Aorta (tissue), 5 donors: ENCODE data around the gene ZBTB17. TPM values are rescaled to one million over a fixed set of nuclear protein-coding genes. Genes with fewer than 3 reads are reported as not detected.
"Not testable (repeated sequence)": the region's sequence is repeated elsewhere in the genome, so short reads cannot be mapped to it uniquely, and the experiment has no call there.

Source experiments
- ATAC-seq: fragments of 200-7000 bp; cut with Tn5 transposase; one replicate; pipeline ENCODE4 v1.9.1; 2022; ENCODE audit warnings: moderate library complexity; ENCODE audit not compliant: low FRiP score
- DNase-seq, 2 donors: peaks; one replicate each; pipeline ENCODE4 v3.0.0-alpha.2; 2020
- H3K27ac ChIP-seq, 2 donors: one replicate each; pipeline ENCODE4 v1.5.1; 2013; ENCODE audit warnings: low read length in 2 of 2, mild to moderate bottlenecking in 2 of 2, moderate library complexity in 2 of 2, control low read depth in 1 of 2, inconsistent platforms in 1 of 2, low read depth in 1 of 2
- H3K27me3 ChIP-seq, 2 donors: one replicate each; pipeline ENCODE4 v1.6.1; 2013; ENCODE audit warnings: control low read depth in 1 of 2, low read length in 1 of 2, mild to moderate bottlenecking in 1 of 2, moderate library complexity in 1 of 2; ENCODE audit not compliant: insufficient read depth in 2 of 2, control insufficient read depth in 1 of 2
- H3K36me3 ChIP-seq, 2 donors: one replicate each; pipeline ENCODE4 v1.6.1; 2013; ENCODE audit warnings: control low read depth in 1 of 2, low read length in 1 of 2, mild to moderate bottlenecking in 1 of 2; ENCODE audit not compliant: insufficient read depth in 2 of 2, control insufficient read depth in 1 of 2
- H3K4me1 ChIP-seq, 2 donors: one replicate each; pipeline ENCODE4 v1.6.1; 2013; ENCODE audit warnings: low read length in 2 of 2, control low read depth in 1 of 2, mild to moderate bottlenecking in 1 of 2, moderate library complexity in 1 of 2; ENCODE audit not compliant: insufficient read depth in 2 of 2, control insufficient read depth in 1 of 2
- H3K4me3 ChIP-seq, 2 donors: one replicate each; pipeline ENCODE4 v1.5.1; 2013; ENCODE audit warnings: low read length in 2 of 2, control low read depth in 1 of 2, mild to moderate bottlenecking in 1 of 2
- H3K9me3 ChIP-seq: one replicate; pipeline ENCODE4 v1.6.1; 2013; ENCODE audit warnings: mild to moderate bottlenecking, low read length; ENCODE audit not compliant: control insufficient read depth
- WGBS, 2 donors: extraction: QIAGEN DNeasy Blood & Tissue Kit; methylation state at CpG; one replicate each; pipeline ENCODE4 v1.1.7; 2013; 5-methylcytosine and 5-hydroxymethylcytosine counted together
- intact Hi-C, 2 donors: fragments of 100-400 bp; cut with DNase I; formaldehyde crosslinking; loops; one replicate each; pipeline versions ENCODE4 v1.14.2 to v1.15.0; 2022
- polyA plus RNA-seq, 2 donors: library from polyadenylated mRNA; stranded (reverse); fragments of 200-250 nt; gene quantifications; one replicate each; pipeline ENCODE4 v1.2.3, GENCODE V29; 2013
- total RNA-seq, 2 donors: library from RNA; stranded (reverse); fragmentation: NEBNext Ultra II Directional; extraction: Animal tissue kit (Norgen Biotek cat#: 25700); gene quantifications; one replicate each; pipeline ENCODE4 v1.2.1, GENCODE V29; 2021
- donor health status: healthy with polysubstance abuse.
- donor health status: Bipolar disorder and iron deficiency.
- donor health status: DM: no; HTN: no; CAD: no.
- donor health status: DM: no; HTN: no; CAD: no.
- donor health status: DM: yes; HTN: yes; CAD: no.

Gene ZBTB17
- total and polyA plus RNA-seq, 4 donors, result 15.0 to 134 (median 48.9) TPM

DNA sequence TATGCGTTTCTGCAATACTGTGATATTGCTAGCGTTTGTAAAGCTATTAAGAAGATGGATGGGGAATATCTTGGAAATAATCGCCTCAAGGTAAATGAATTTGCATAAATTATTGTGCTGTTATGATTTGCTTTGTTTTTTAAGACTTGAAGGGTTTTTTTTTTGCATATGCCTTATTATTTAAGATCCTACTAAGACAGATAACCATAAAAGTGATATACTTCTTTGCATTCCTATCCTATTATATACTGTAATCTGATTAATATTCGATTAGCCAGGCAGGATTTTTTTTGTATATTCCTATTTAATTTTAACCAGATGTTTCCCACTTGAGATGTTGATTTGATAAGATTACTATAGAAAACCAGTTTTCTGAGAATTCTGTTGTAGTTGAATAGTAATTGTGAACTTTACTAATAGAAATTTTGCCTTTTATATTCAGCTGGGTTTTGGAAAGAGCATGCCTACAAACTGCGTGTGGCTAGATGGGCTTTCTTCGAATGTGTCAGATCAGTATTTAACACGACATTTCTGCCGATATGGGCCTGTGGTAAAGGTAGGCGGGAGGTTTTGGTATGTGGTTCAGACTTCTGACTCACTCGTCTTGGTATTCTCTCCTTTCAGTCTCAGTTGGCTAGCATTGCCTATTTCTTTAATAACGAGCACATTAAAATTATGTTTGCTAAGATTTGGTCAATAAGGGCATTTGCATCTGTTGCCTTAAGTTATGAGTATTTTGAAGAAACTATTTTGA lies 56.8 kb downstream of the ZBTB17 start:
- Histone ChIP-seq H3K4me1 (no peaks in the 10 kb centered on the region), H3K4me3 (no peak overlapping the region), H3K27me3 (no peaks in the 10 kb centered on the region), H3K27ac (no peak overlapping the region), H3K9me3 (no peaks in the 10 kb centered on the region), H3K36me3 (peaks cover 0 to 4% of the 10 kb centered on the region in 2 donors)
- ATAC-seq (no peak), DNase-seq (no peak)
- intact Hi-C loops, result no loop called here
- 54 to 58% methylated on average over 11 of the region's 11 CpGs for WGBS, 2 donors

DNA sequence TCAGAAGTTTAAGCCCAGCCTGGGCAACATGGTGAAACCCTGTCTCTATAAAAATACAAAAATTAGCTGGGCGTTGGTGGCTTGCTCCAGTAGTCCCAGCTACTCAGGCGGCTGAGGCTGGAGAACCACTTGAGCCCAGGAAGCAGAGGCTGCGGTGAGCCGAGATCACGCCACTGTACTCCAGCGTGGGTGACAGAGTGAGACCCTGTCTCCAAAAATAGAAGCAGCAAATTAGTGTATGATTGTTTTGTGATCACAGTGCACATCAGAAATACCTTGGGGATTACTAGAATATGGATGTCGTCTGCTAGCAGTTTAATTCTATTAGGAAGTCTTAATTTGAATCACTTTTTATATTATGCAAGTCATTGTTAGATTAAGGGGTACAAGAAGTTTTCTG lies 59.0 kb downstream of the ZBTB17 start:
- DNase-seq (no peak), ATAC-seq (no peak)
- intact Hi-C loops, result no loop called here
- WGBS, 2 donors, result 70 to 86% methylated on average over 7 of the region's 7 CpGs
- no peaks in the 10 kb centered on the region for H3K27me3 ChIP-seq
- H3K4me1 ChIP-seq, result no peaks in the 10 kb centered on the region
- no peaks in the 10 kb centered on the region for H3K9me3 ChIP-seq
- H3K4me3 ChIP-seq, result no peak overlapping the region
- H3K27ac ChIP-seq, result no peak overlapping the region
- peaks cover 0 to 4% of the 10 kb centered on the region in 2 donors for H3K36me3 ChIP-seq

DNA sequence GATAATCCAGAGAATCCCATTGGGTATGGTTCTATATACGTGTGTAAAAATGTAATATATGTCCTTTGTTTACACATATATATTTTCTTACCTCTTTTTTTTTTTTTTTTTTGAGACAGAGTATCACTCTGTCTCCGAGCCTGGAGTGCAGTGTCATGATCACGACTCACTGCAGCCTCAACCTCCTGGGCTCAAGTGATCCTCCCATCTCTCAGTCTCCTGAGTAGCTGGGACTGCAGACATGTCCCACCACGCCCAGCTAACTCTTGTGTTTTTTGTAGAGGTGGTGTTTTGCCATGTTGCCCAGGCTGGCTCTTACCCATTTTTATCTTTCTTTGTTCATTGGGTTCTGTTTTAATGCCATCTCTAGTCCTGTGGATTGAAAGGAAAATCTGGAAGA lies 59.5 kb downstream of the ZBTB17 start:
- no peaks in the 10 kb centered on the region for H3K4me1 ChIP-seq
- peaks cover 0 to 3% of the 10 kb centered on the region in 2 donors for H3K36me3 ChIP-seq
- no peak overlapping the region for H3K4me3 ChIP-seq
- no peak for DNase-seq
- ATAC-seq, result no peak
- H3K9me3 ChIP-seq, result no peaks in the 10 kb centered on the region
- 78 to 82% methylated on average over 4 of the region's 4 CpGs for WGBS, 2 donors
- intact Hi-C loops, result no loop called here
- H3K27ac ChIP-seq, result no peak overlapping the region
- H3K27me3 ChIP-seq, result no peaks in the 10 kb centered on the region

GRCh38 chr1:15915991-15916390 lies 59.9 kb downstream of the ZBTB17 start:
- no peak overlapping the region for H3K27ac ChIP-seq
- H3K9me3 ChIP-seq, result no peaks in the 10 kb centered on the region
- DNase-seq (no peak), ATAC-seq (no peak)
- intact Hi-C loops, result no loop called here
- no peaks in the 10 kb centered on the region for H3K27me3 ChIP-seq
- H3K4me1 ChIP-seq, result peaks cover 0 to 1% of the 10 kb centered on the region in 2 donors
- 82 to 85% methylated on average over 4 of the region's 4 CpGs for WGBS, 2 donors
- H3K36me3 ChIP-seq, result peaks cover 0 to 4% of the 10 kb centered on the region in 2 donors
- no peak overlapping the region for H3K4me3 ChIP-seq

GRCh38 chr1:15913607-15914006 lies 62.3 kb downstream of the ZBTB17 start:
- DNase-seq, H3K4me1 ChIP-seq, ATAC-seq, H3K27me3 ChIP-seq, H3K9me3 ChIP-seq, intact Hi-C loops, H3K36me3 ChIP-seq, H3K4me3 ChIP-seq, H3K27ac ChIP-seq: not testable (repeated sequence)
- WGBS, 2 donors, result 96% methylated on average over 3 of the region's 3 CpGs

DNA sequence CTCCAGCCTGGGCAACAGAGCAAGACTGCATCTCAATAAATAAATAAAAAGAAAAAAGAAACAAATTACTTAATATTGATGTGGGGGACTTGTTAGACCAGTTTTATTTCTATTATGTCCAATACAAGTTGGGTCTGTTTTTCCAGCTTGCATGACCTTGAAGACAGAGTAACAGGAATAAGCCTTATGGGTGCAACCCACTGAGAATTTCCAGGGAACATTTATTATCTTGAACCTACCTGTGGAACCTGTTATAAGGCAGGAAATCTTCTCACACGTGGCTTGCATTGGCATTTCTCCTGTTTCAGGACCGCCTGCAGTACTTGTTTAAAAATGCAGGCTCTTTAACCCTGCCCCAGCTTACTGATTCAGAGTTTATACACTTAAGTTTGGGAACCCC lies 64.0 kb downstream of the ZBTB17 start:
- intact Hi-C loops, result no loop called here
- ATAC-seq, result no peak
- WGBS, 2 donors, result 64 to 72% methylated on average over 2 of the region's 2 CpGs

GRCh38 chr1:15911141-15911540 lies 64.8 kb downstream of the ZBTB17 start:
- intact Hi-C loops, result no loop called here
- DNase-seq (no peak), ATAC-seq (no peak)
- Histone ChIP-seq H3K4me1 (peaks cover 0 to 2% of the 10 kb centered on the region in 2 donors), H3K9me3 (no peaks in the 10 kb centered on the region), H3K4me3 (no peak overlapping the region), H3K27me3 (no peaks in the 10 kb centered on the region), H3K27ac (no peak overlapping the region), H3K36me3 (peaks cover 0 to 3% of the 10 kb centered on the region in 2 donors)
- WGBS, 2 donors, result 76 to 81% methylated on average over 1 of the region's 1 CpG

More for the DNA sequence above, 64.0 kb downstream of the ZBTB17 start:
- Histone ChIP-seq H3K27ac (no peak overlapping the region), H3K4me1 (peaks cover 0 to 2% of the 10 kb centered on the region in 2 donors), H3K4me3 (no peak overlapping the region), H3K36me3 (peaks cover 0 to 3% of the 10 kb centered on the region in 2 donors), H3K9me3 (no peaks in the 10 kb centered on the region), H3K27me3 (no peaks in the 10 kb centered on the region)
- no peak for DNase-seq

DNA sequence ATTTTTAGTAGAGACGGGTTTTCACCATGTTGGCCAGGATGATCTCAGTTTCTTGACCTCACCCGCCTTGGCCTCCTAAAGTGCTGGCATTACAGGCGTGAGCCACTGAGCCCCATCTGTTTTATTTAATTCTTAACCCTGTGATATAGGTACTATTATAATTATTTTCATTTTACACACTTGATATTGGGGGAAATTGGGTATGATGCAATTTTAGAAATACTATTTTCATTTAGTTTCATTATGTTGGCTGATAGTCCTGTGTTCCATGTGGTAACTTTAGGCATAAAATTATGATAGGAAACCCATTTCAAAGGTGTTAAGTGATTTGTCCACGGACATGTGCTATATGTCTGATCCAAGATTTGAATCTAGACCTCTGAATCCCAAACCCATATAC lies 67.3 kb downstream of the ZBTB17 start:
- DNase-seq (no peak), ATAC-seq (no peak)
- H3K36me3 ChIP-seq, result peaks cover 0 to 3% of the 10 kb centered on the region in 2 donors
- H3K4me1 ChIP-seq, result peaks cover 0 to 2% of the 10 kb centered on the region in 2 donors
- H3K27ac ChIP-seq, result no peak overlapping the region
- H3K27me3 ChIP-seq, result no peaks in the 10 kb centered on the region
- intact Hi-C loops, result loop anchor here in 1 of 2 donors (10.0 kb wide), 1 partner anchor 64 kb away; the partner anchor contains the start of gene SPEN
- WGBS, 2 donors, result 93 to 94% methylated on average over 4 of the region's 4 CpGs
- no peaks in the 10 kb centered on the region for H3K9me3 ChIP-seq
- no peak overlapping the region for H3K4me3 ChIP-seq

DNA sequence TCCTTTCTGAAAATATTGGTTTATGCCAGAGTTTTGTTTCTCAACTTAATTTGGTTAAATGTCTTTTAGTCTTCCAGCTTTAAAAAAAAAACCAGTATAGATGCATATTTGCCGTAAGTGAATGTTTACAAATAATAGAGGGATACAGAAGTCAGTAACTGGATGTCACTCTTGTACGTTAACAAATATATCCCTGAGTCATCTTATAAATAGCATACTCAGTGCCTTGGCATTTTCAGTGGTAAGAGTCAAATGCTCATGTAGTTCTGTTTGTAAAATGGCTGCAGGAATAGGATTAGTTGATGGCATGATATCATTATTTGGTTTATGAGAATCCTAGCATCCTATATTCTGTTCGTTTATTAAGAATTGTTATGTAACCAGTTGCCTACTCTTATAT lies 73.0 kb downstream of the ZBTB17 start:
- Histone ChIP-seq H3K36me3 (no peaks in the 10 kb centered on the region), H3K4me1 (peaks cover 0 to 1% of the 10 kb centered on the region in 2 donors), H3K9me3 (no peaks in the 10 kb centered on the region), H3K27me3 (no peaks in the 10 kb centered on the region), H3K27ac (no peak overlapping the region), H3K4me3 (no peak overlapping the region)
- no peak for ATAC-seq
- 39 to 53% methylated on average over 3 of the region's 3 CpGs for WGBS, 2 donors
- DNase-seq, result no peak
- intact Hi-C loops, result loop anchor here in 1 of 2 donors (10.0 kb wide), 1 partner anchor 58 kb away; the partner anchor contains the start of gene SPEN
